Stomach (tissue), 9 donors: ENCODE measurements around the gene SMC2. TPM values are rescaled to one million over a fixed set of nuclear protein-coding genes. Genes with fewer than 3 reads are reported as not detected.

Experiments
- DNase-seq, 2 donors: peaks; one replicate each; pipeline versions ENCODE4 v3.0.0 to v3.0.0-alpha.2; 2013 to 2019
- H3K27ac ChIP-seq, 5 donors: fragments of 200-600 bp in 4 of 5; sonication (generic) in 4 of 5; one replicate each; pipeline ENCODE4 v1.5.1; 2013 to 2019; ENCODE audit warnings: mild to moderate bottlenecking in 1 of 5, moderate library complexity in 1 of 5
- H3K27me3 ChIP-seq, 3 donors: fragments of 200-600 bp; sonication (generic); one replicate each; pipeline ENCODE4 v1.5.1; 2017 to 2019; ENCODE audit warnings: mixed run types in 1 of 3
- H3K36me3 ChIP-seq, 4 donors: fragments of 200-600 bp; sonication (generic); 1 replicate in 3 of 4; 2 replicates in 1 of 4; pipeline ENCODE4 v1.5.1; 2016 to 2019
- H3K4me1 ChIP-seq, 4 donors: fragments of 200-600 bp; sonication (generic); one replicate each; pipeline ENCODE4 v1.5.1; 2016 to 2019
- H3K4me3 ChIP-seq, 4 donors: fragments of 200-600 bp; sonication (generic) in 3 of 4; one replicate each; pipeline ENCODE4 v1.5.1; 2016 to 2019; ENCODE audit warnings: mild to moderate bottlenecking in 1 of 4
- H3K9me3 ChIP-seq, 4 donors: fragments of 200-600 bp; sonication (generic); one replicate each; pipeline ENCODE4 v1.5.1; 2016 to 2019
- CTCF ChIP-seq, 7 experiments: fragments of 450-650 bp in 4 of 7; fragments of 200-600 bp in 3 of 7; sonication (generic) in 3 of 7; IDR thresholded peaks; one replicate each; pipeline ENCODE4 v1.5.1; 2016 to 2019; ENCODE audit warnings: antibody characterized with exemption in 7 of 7, control low read depth in 2 of 7, mild to moderate bottlenecking in 1 of 7
- EP300 ChIP-seq: sonication (generic); formaldehyde crosslinking; IDR thresholded peaks from one replicate; pipeline ENCODE4 v1.6.1; 2017; ENCODE audit warnings: antibody characterized with exemption
- POLR2A ChIP-seq, 4 donors: fragments of 450-650 bp; IDR thresholded peaks; one replicate each; pipeline ENCODE4 v1.6.1; 2016; ENCODE audit warnings: antibody characterized with exemption in 4 of 4, control low read depth in 2 of 4, mild to moderate bottlenecking in 1 of 4, moderate library complexity in 1 of 4
- POLR2AphosphoS5 ChIP-seq, 3 donors: sonication (generic); formaldehyde crosslinking; IDR thresholded peaks; one replicate each; pipeline ENCODE4 v1.6.1; 2016; ENCODE audit warnings: antibody characterized with exemption in 3 of 3
- WGBS, 5 donors: extraction: QIAGEN DNeasy Blood & Tissue Kit in 3 of 5; methylation state at CpG; one replicate each; pipeline versions ENCODE4 v1.1.5 to v1.1.7; 2013 to 2018; 5-methylcytosine and 5-hydroxymethylcytosine counted together
- intact Hi-C: fragments of 100-400 bp; cut with DNase I; formaldehyde crosslinking; loops from one replicate; pipeline ENCODE4 v1.15.1; 2023; ENCODE audit warnings: low total_unique reads
- polyA plus RNA-seq, 3 donors: library from polyadenylated mRNA; stranded (reverse); fragments of 200-250 nt; gene quantifications; one replicate each; pipeline ENCODE4 v1.2.3, GENCODE V29; 2013
- total RNA-seq, 5 donors: library from RNA; depleted of rRNA; stranded (reverse); fragments of >200 nt; gene quantifications; one replicate each; pipeline versions ENCODE4 v1.1.0 to v1.2.3, GENCODE V29; 2014 to 2016
- donor health status: healthy with polysubstance abuse.
- donor health status: Bipolar disorder and iron deficiency.
- donor health status: healthy.

The SMC2 gene
- total and polyA plus RNA-seq, 8 donors = 1.4 to 16.0 (median 3.4) TPM

- Histone ChIP-seq H3K4me3 (no peak overlapping the region), H3K4me1 (peaks cover 0 to 31% (median 12%) of the 10 kb centered on the region in 4 donors), H3K27me3 (no peaks in the 10 kb centered on the region), H3K9me3 (no peaks in the 10 kb centered on the region), H3K36me3 (no peaks in the 10 kb centered on the region), H3K27ac (no peak overlapping the region)
- DNase-seq = no peak
- 56 to 71% (median 62%) methylated on average over 3 of the region's 3 CpGs for WGBS, 5 donors
- no peak for TF ChIP-seq POLR2AphosphoS5 (IDR thresholded peaks at IDR 0.05)
- no peak for TF ChIP-seq CTCF (IDR thresholded peaks at IDR 0.05)
- TF ChIP-seq EP300 = no peak
- no peak for TF ChIP-seq POLR2A (IDR thresholded peaks at IDR 0.05)
- intact Hi-C loops = no loop called here
Observed at GRCh38 chr9:104073098-104073769, 20.9 kb upstream of the SMC2 start.

GRCh38 chr9:104073770-104074133 is 20.4 kb upstream of the SMC2 start:
- intact Hi-C loops = no loop called here
- TF ChIP-seq EP300 = no peak
- no peak for TF ChIP-seq POLR2A (IDR thresholded peaks at IDR 0.05)
- TF ChIP-seq POLR2AphosphoS5 (IDR thresholded peaks at IDR 0.05) = no peak
- no peak for TF ChIP-seq CTCF (IDR thresholded peaks at IDR 0.05)
- Histone ChIP-seq H3K4me3 (no peak overlapping the region), H3K27ac (no peak overlapping the region), H3K9me3 (no peaks in the 10 kb centered on the region), H3K4me1 (peaks cover 0 to 31% (median 12%) of the 10 kb centered on the region in 4 donors), H3K36me3 (no peaks in the 10 kb centered on the region), H3K27me3 (no peaks in the 10 kb centered on the region)
- 36 to 67% (median 46%) methylated on average over 3 of the region's 3 CpGs for WGBS, 5 donors
- no peak for DNase-seq

- Histone ChIP-seq H3K4me1 (peaks cover 0 to 31% (median 12%) of the 10 kb centered on the region in 4 donors), H3K27me3 (no peaks in the 10 kb centered on the region), H3K27ac (no peak overlapping the region), H3K9me3 (peaks cover 0 to 4% (median 0%) of the 10 kb centered on the region in 4 donors), H3K36me3 (no peaks in the 10 kb centered on the region), H3K4me3 (no peak overlapping the region)
- no peak for DNase-seq
- intact Hi-C loops = no loop called here
- whole genome bisulfite sequencing, 5 donors = 12 to 28% (median 17%) methylated on average over 2 of the region's 2 CpGs
- TF ChIP-seq POLR2A (IDR thresholded peaks at IDR 0.05) = no peak
- TF ChIP-seq POLR2AphosphoS5 (IDR thresholded peaks at IDR 0.05) = no peak
- TF ChIP-seq CTCF (IDR thresholded peaks at IDR 0.05) = no peak
- TF ChIP-seq EP300 = no peak
Observed at GRCh38 chr9:104074876-104075275, 19.2 kb upstream of the SMC2 start.

- peaks cover 0 to 13% (median 5%) of the 10 kb centered on the region in 4 donors for H3K9me3 ChIP-seq
- intact Hi-C loops = no loop called here
- DNase-seq = no peak
- H3K36me3 ChIP-seq = no peaks in the 10 kb centered on the region
- no peaks in the 10 kb centered on the region for H3K27me3 ChIP-seq
- WGBS, 5 donors = 34 to 57% (median 43%) methylated on average over 2 of the region's 2 CpGs
- peaks cover 0 to 31% (median 12%) of the 10 kb centered on the region in 4 donors for H3K4me1 ChIP-seq
- no peak overlapping the region for H3K27ac ChIP-seq
- H3K4me3 ChIP-seq = no peak overlapping the region
- no peak for TF ChIP-seq POLR2AphosphoS5 (IDR thresholded peaks at IDR 0.05)
- no peak for TF ChIP-seq POLR2A (IDR thresholded peaks at IDR 0.05)
- TF ChIP-seq CTCF (IDR thresholded peaks at IDR 0.05) = no peak
- TF ChIP-seq EP300 = no peak
Observed at GRCh38 chr9:104075801-104076753, 18.0 kb upstream of the SMC2 start.
